ENCODE measurements around the gene GLRX5.

Gene GLRX5

DNA sequence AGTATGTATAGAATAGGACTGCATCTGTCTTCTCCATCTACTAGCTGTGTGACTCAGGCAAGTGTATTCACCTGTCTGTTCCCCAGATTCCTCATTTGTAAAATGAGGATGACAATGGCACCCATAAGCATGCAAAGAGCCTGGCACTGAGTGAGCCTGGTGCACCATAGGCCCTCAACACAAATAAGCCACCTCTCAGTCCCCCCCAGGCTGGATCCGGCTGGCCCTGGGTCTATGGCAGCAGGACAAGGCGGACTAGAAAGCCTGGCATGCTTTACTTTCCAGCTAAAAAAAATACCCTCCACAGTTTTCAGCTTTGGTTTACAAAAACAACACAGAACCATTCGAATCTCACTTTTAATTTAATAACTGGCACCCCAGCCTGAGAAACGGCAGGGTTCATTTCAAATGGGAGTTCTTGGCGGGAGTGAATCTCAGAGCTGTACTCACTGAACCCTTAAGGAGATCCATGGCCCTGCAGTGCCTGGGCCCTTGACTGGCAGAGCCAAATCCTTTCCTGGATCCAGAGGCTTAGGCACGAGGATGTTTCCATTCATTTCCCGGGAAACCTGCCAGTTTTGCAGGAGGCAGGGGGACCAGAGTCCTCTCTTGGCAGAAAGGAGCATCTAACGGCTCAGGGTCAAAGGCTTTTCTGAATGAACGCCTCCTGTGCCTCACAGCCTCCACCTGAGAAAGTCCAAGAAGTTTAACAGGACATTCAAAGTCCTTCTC lies 36.1 kb upstream of the GLRX5 start:
- TF ChIP-seq, protein P1, sequence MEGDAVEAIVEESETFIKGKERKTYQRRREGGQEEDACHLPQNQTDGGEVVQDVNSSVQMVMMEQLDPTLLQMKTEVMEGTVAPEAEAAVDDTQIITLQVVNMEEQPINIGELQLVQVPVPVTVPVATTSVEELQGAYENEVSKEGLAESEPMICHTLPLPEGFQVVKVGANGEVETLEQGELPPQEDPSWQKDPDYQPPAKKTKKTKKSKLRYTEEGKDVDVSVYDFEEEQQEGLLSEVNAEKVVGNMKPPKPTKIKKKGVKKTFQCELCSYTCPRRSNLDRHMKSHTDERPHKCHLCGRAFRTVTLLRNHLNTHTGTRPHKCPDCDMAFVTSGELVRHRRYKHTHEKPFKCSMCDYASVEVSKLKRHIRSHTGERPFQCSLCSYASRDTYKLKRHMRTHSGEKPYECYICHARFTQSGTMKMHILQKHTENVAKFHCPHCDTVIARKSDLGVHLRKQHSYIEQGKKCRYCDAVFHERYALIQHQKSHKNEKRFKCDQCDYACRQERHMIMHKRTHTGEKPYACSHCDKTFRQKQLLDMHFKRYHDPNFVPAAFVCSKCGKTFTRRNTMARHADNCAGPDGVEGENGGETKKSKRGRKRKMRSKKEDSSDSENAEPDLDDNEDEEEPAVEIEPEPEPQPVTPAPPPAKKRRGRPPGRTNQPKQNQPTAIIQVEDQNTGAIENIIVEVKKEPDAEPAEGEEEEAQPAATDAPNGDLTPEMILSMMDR (conservative IDR thresholded peaks at IDR 0.05; ENCODE audit: low read depth, low read length), result no peak
- DNase-seq (ENCODE audit: low read depth), result no peak
- H3K4me3 ChIP-seq (ENCODE audit: low read length), result no peak overlapping the region

GRCh38 chr14:95499354-95499750 lies 35.5 kb upstream of the GLRX5 start:
- H3K4me3 ChIP-seq (ENCODE audit: low read length), result no peak overlapping the region
- DNase-seq (ENCODE audit: low read depth), result no peak
- TF ChIP-seq, protein P1 (conservative IDR thresholded peaks at IDR 0.05; ENCODE audit: low read depth, low read length), result no peak

DNA sequence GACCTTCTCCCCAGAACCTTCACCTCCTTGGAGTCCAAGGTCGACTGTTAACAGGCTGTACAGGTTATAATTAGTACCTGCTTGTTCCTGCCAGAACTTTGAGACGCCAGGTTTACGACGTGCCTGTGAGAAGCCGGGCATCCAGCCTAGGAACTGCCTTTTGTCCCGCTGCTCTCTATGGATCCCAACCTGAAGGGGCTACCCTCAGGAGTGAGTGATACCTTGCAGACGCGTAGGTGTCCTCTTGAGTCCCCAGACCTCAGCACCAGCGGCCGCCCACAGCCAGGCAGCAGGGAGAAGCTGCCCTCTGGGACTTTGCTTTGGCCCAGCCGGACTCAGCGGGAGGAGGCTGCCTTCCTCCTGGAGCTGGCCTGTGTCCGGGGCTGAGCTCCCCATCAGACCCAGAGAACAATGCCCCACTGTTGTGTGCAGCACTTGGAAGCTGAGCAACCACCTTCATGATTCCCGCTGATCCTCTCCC lies 34.6 kb upstream of the GLRX5 start:
- no peak overlapping the region for H3K4me3 ChIP-seq (ENCODE audit: low read length)
- DNase-seq (ENCODE audit: low read depth), result no peak
- TF ChIP-seq, protein P1 (conservative IDR thresholded peaks at IDR 0.05; ENCODE audit: low read depth, low read length), result no peak

GRCh38 chr14:95500772-95501401 lies 34.0 kb upstream of the GLRX5 start:
- TF ChIP-seq, protein P1 (conservative IDR thresholded peaks at IDR 0.05; ENCODE audit: low read depth, low read length), result no peak
- no peak for DNase-seq (ENCODE audit: low read depth)
- no peak overlapping the region for H3K4me3 ChIP-seq (ENCODE audit: low read length)

- no peak overlapping the region for H3K4me3 ChIP-seq (ENCODE audit: low read length)
- DNase-seq (ENCODE audit: low read depth), result no peak
- TF ChIP-seq, protein P1 (conservative IDR thresholded peaks at IDR 0.05; ENCODE audit: low read depth, low read length), result no peak
Measured at GRCh38 chr14:95502381-95502950, 32.4 kb upstream of the GLRX5 start.

GRCh38 chr14:95503365-95504134 lies 31.3 kb upstream of the GLRX5 start:
- DNase-seq (ENCODE audit: low read depth), result no peak
- no peak overlapping the region for H3K4me3 ChIP-seq (ENCODE audit: low read length)
- TF ChIP-seq, protein P1 (conservative IDR thresholded peaks at IDR 0.05; ENCODE audit: low read depth, low read length), result no peak
